Neuronal stem cell (in vitro differentiated cells): ENCODE measurements around the gene EMID1.
A peak's percentile ranks its signal among the peaks of the same experiment; 100 is the strongest.

Experiments used
- DNase-seq: peaks from one replicate; pipeline ENCODE4 v3.0.0-alpha.2; 2013; ENCODE audit warnings: low spot score
- H2AFZ ChIP-seq: one replicate; pipeline ENCODE4 v1.6.1; 2013; ENCODE audit warnings: mild to moderate bottlenecking, low read length, inconsistent platforms
- H2AK5ac ChIP-seq: 2 replicates; pipeline ENCODE4 v1.6.1; 2013; ENCODE audit warnings: low read depth, mild to moderate bottlenecking, inconsistent platforms, low read length, moderate library complexity, mixed read lengths
- H2BK120ac ChIP-seq: 2 replicates; pipeline ENCODE4 v1.6.1; 2013; ENCODE audit warnings: low read depth, mild to moderate bottlenecking, inconsistent platforms, low read length, moderate library complexity, mixed read lengths
- H2BK12ac ChIP-seq: one replicate; pipeline ENCODE4 v1.6.1; 2013; ENCODE audit warnings: low read length, inconsistent platforms
- H2BK15ac ChIP-seq: 2 replicates; pipeline ENCODE4 v1.6.1; 2013; ENCODE audit warnings: mild to moderate bottlenecking, low read length, inconsistent platforms, mixed read lengths
- H2BK5ac ChIP-seq: one replicate; pipeline ENCODE4 v1.6.1; 2013; ENCODE audit warnings: inconsistent platforms, mild to moderate bottlenecking, low read length, moderate library complexity
- H3K14ac ChIP-seq: one replicate; pipeline ENCODE4 v1.6.1; 2013; ENCODE audit warnings: low read length, inconsistent platforms
- H3K18ac ChIP-seq: 2 replicates; pipeline ENCODE4 v1.6.1; 2013; ENCODE audit warnings: low read length, inconsistent platforms
- H3K23ac ChIP-seq: 2 replicates; pipeline ENCODE4 v1.6.1; 2013; ENCODE audit warnings: low read depth, mild to moderate bottlenecking, mixed read lengths, low read length, inconsistent platforms; ENCODE audit not compliant: poor library complexity
- H3K27ac ChIP-seq: replicated peaks from 3 replicates; pipeline ENCODE4 v1.5.1; 2013; ENCODE audit warnings: low read length, inconsistent platforms
- H3K27me3 ChIP-seq, 3 experiments: 2 replicates each; pipeline ENCODE4 v1.6.1; 2013; ENCODE audit warnings: low read length in 3 of 3, mild to moderate bottlenecking in 2 of 3, inconsistent platforms in 1 of 3, low read depth in 1 of 3, mixed read lengths in 1 of 3, moderate library complexity in 1 of 3; ENCODE audit not compliant: control insufficient read depth in 3 of 3, insufficient read depth in 3 of 3
- H3K36me3 ChIP-seq, 2 donors: replicated peaks in 1 of 2; 2 replicates each; pipeline ENCODE4 v1.6.1; 2013; ENCODE audit warnings: low read length in 2 of 2; ENCODE audit not compliant: control insufficient read depth in 2 of 2, insufficient read depth in 2 of 2
- H3K4ac ChIP-seq: 2 replicates; pipeline ENCODE4 v1.6.1; 2013; ENCODE audit warnings: inconsistent platforms, mild to moderate bottlenecking, low read length, moderate library complexity
- H3K4me1 ChIP-seq, 2 donors: 1 replicate in 1 of 2; 2 replicates in 1 of 2; pipeline ENCODE4 v1.6.1; 2013; ENCODE audit warnings: low read length in 2 of 2, low read depth in 1 of 2; ENCODE audit not compliant: control insufficient read depth in 2 of 2, insufficient read depth in 1 of 2
- H3K4me2 ChIP-seq: one replicate; pipeline ENCODE4 v1.6.1; 2013; ENCODE audit warnings: mild to moderate bottlenecking, low read length, inconsistent platforms; ENCODE audit not compliant: insufficient read depth, poor library complexity, severe bottlenecking
- H3K4me3 ChIP-seq, 2 donors: 2 replicates each; pipeline ENCODE4 v1.5.1; 2013; ENCODE audit warnings: low read length in 2 of 2, mild to moderate bottlenecking in 2 of 2, inconsistent platforms in 1 of 2, moderate library complexity in 1 of 2
- H3K79me1 ChIP-seq: one replicate; pipeline ENCODE4 v1.6.1; 2013; ENCODE audit warnings: low read depth, mild to moderate bottlenecking, inconsistent platforms, low read length, moderate library complexity
- H3K9ac ChIP-seq: one replicate; pipeline ENCODE4 v1.6.1; 2013; ENCODE audit warnings: mild to moderate bottlenecking, low read depth, low read length, inconsistent platforms; ENCODE audit not compliant: poor library complexity
- H3K9me3 ChIP-seq, 2 donors: replicated peaks in 1 of 2; 2 replicates each; pipeline versions ENCODE3 to v1.6.1; 2013; ENCODE audit warnings: low read length in 2 of 2, mild to moderate bottlenecking in 2 of 2, inconsistent platforms in 1 of 2, low read depth in 1 of 2, mixed read lengths in 1 of 2, moderate library complexity in 1 of 2; ENCODE audit not compliant: control insufficient read depth in 2 of 2, insufficient read depth in 1 of 2
- H4K8ac ChIP-seq: one replicate; pipeline ENCODE4 v1.6.1; 2013; ENCODE audit warnings: low read depth, mild to moderate bottlenecking, inconsistent platforms, low read length, moderate library complexity
- H4K91ac ChIP-seq: one replicate; pipeline ENCODE4 v1.6.1; 2013; ENCODE audit warnings: low read length, low read depth, mild to moderate bottlenecking, inconsistent platforms; ENCODE audit not compliant: poor library complexity
- WGBS, 2 donors: extraction: QIAGEN DNeasy Blood & Tissue Kit; methylation state at CpG; one replicate each; pipeline ENCODE4 v1.1.7; 2013; ENCODE audit warnings: missing lambda C conversion rate in 2 of 2, mixed read lengths in 1 of 2; ENCODE audit not compliant: insufficient read length in 2 of 2, insufficient replicate concordance in 1 of 2; ENCODE audit errors: extremely low coverage in 2 of 2; 5-methylcytosine and 5-hydroxymethylcytosine counted together

Gene EMID1

DNA sequence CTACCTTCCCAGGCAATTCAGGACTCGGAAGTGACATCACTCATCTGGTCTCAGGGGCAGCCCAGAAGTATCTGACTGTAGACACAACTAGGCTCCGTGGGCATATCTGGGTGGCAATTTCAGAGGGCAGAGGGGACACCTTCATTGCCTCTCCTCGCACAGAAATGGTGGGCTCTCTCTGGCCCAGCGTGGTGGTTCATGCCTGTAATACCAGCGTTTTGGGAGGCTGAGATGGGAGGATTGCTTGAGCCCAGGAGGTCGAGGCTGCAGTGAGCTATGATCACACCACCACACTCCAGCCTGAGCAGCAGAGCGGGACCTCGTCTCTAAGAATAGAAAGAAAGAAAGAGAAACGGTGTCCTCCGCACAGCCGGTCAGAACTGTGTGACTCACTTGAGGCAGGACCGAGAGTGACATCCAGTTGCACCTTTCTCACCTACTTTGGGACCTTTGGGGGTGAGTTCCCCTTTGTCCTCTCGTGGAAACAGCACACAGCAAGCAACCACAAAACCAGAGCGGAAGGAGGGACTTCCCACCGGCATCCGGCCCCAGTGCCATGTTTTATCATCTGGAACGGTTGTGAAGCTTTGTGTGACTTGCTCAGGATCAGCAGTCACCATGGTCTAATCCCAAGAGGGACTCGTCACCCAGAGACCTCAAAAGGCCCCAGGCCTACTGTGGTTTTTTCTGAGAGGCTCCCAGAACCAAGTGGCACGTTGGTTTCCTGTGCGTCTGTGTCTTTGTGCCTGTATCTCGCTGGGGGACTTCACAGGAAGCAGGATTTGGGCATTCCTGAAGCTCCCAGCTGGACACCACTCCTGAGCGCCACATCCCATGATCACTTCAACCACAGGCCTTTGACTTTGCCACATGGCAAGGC lies 38.4 kb upstream of the EMID1 start:
- H2BK12ac ChIP-seq = no peak overlapping the region
- H2AFZ ChIP-seq = no peak overlapping the region
- H3K27me3 ChIP-seq = peaks cover 0 to 2% (median 2%) of the 10 kb centered on the region in 3 experiments
- H3K23ac ChIP-seq = no peak overlapping the region
- no peak overlapping the region for H3K4ac ChIP-seq
- H3K18ac ChIP-seq = no peak overlapping the region
- peaks cover 0 to 1% of the 10 kb centered on the region in 2 donors for H3K4me1 ChIP-seq
- DNase-seq = no peak
- H3K4me3 ChIP-seq = no peak overlapping the region
- H2AK5ac ChIP-seq = no peak overlapping the region
- no peak overlapping the region for H4K91ac ChIP-seq
- no peak overlapping the region for H2BK15ac ChIP-seq
- H2BK5ac ChIP-seq = no peak overlapping the region
- H3K79me1 ChIP-seq = no peaks in the 10 kb centered on the region
- no peak overlapping the region for H3K27ac ChIP-seq
- no peak overlapping the region for H4K8ac ChIP-seq
- no peak overlapping the region for H2BK120ac ChIP-seq
- no peak overlapping the region for H3K14ac ChIP-seq
- WGBS, 2 donors = no CpG with 5 or more reads among the region's 22 CpGs
- no peak overlapping the region for H3K9ac ChIP-seq
- H3K9me3 ChIP-seq = peaks cover 0 to 2% of the 10 kb centered on the region in 2 donors
- no peaks in the 10 kb centered on the region for H3K36me3 ChIP-seq
- H3K4me2 ChIP-seq = no peak overlapping the region

DNA sequence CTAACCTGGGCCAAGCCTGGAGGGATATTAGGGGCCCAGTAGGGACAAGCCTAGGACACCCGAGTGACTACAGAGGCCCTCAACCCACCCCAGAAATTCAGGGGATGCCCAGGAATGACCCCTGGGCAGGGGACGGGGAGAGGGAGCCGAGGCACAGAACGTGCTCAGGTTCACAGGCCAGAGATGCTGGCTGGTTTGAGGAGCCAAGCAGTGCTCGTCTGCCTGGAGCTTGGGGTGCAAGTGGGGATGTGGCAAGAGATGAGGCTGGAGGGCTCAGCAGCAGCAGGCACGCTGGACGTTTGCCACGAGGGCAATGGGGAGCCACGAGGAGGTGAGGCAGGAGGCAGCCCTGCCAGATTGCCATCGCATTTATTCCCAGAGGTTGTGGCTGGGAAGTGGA lies 34.0 kb upstream of the EMID1 start:
- peak overlapping the region; percentile 63 for H3K18ac ChIP-seq
- H3K9me3 ChIP-seq = peaks cover under 1 to 13% of the 10 kb centered on the region in 2 donors
- DNase-seq = no peak
- no peak overlapping the region for H4K91ac ChIP-seq
- no peak overlapping the region for H3K4me2 ChIP-seq
- no CpG with 5 or more reads among the region's 10 CpGs for WGBS, 2 donors
- no peak overlapping the region for H3K23ac ChIP-seq
- H2BK12ac ChIP-seq = no peak overlapping the region
- no peak overlapping the region for H4K8ac ChIP-seq
- H3K4me3 ChIP-seq = no peak overlapping the region
- H3K4me1 ChIP-seq = peaks cover 0 to 3% of the 10 kb centered on the region in 2 donors
- no peak overlapping the region for H2AFZ ChIP-seq
- H2BK15ac ChIP-seq = no peak overlapping the region
- H3K27me3 ChIP-seq = peaks cover 0 to 2% (median 0%) of the 10 kb centered on the region in 3 experiments
- H3K27ac ChIP-seq = no peak overlapping the region
- H2BK120ac ChIP-seq = no peak overlapping the region
- H3K79me1 ChIP-seq = no peaks in the 10 kb centered on the region
- H3K36me3 ChIP-seq = no peaks in the 10 kb centered on the region
- H2AK5ac ChIP-seq = no peak overlapping the region
- H3K9ac ChIP-seq = no peak overlapping the region
- H2BK5ac ChIP-seq = no peak overlapping the region
- no peak overlapping the region for H3K14ac ChIP-seq
- H3K4ac ChIP-seq = no peak overlapping the region

- Histone ChIP-seq H2AK5ac (no peak overlapping the region), H2BK5ac (no peak overlapping the region), H4K8ac (no peak overlapping the region), H3K14ac (no peak overlapping the region), H3K27me3 (peaks cover 0 to 2% (median 0%) of the 10 kb centered on the region in 3 experiments), H3K4me1 (peaks cover 0 to 3% of the 10 kb centered on the region in 2 donors), H3K27ac (no peak overlapping the region), H3K4me2 (no peak overlapping the region), H3K9me3 (peaks cover 2 to 13% of the 10 kb centered on the region in 2 donors), H3K4ac (no peak overlapping the region), H2BK12ac (no peak overlapping the region), H2AFZ (no peak overlapping the region), H4K91ac (no peak overlapping the region), H3K4me3 (no peak overlapping the region), H3K18ac (no peak overlapping the region), H3K79me1 (no peaks in the 10 kb centered on the region), H2BK120ac (no peak overlapping the region), H2BK15ac (no peak overlapping the region), H3K23ac (no peak overlapping the region), H3K36me3 (no peaks in the 10 kb centered on the region), H3K9ac (no peak overlapping the region)
- no CpG with 5 or more reads among the region's 6 CpGs for WGBS, 2 donors
- no peak for DNase-seq
These were observed 33.5 kb upstream of the EMID1 start for GRCh38 chr22:29172216-29172615.

DNA sequence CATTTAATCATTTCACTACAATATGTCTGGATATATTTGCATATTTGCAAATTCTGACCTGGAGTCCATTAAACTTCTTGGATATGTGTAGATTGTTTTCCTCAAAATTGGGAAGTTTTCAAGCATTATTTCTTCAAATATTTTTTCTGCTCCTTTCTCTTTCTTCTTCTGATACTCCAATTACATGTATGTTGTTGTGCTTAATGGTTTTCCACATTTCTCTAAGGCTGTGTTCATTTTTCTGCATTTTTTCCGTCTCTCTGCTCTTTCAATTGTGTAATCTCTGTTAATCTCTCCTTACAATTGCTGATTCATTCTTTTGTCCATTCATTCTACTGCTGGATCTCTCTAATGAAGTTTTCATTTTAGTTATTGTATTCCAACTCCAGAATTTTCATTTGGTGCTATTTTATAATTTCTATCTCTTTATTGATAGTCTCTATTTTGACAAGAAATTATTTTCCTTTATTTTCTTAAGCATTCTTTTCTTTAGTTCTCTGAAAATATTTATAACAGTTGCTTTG lies 30.3 kb upstream of the EMID1 start:
- Histone ChIP-seq H3K18ac (no peak overlapping the region), H2BK12ac (no peak overlapping the region), H2AK5ac (no peak overlapping the region), H3K36me3 (no peaks in the 10 kb centered on the region), H3K79me1 (no peaks in the 10 kb centered on the region), H3K27ac (no peak overlapping the region), H3K4me3 (no peak overlapping the region), H2AFZ (no peak overlapping the region), H4K8ac (no peak overlapping the region), H3K4ac (no peak overlapping the region), H3K27me3 (no peaks in the 10 kb centered on the region), H3K14ac (no peak overlapping the region), H2BK120ac (no peak overlapping the region), H3K9me3 (peaks cover 2 to 13% of the 10 kb centered on the region in 2 donors), H3K23ac (no peak overlapping the region), H3K9ac (no peak overlapping the region), H3K4me2 (no peak overlapping the region), H2BK5ac (no peak overlapping the region), H4K91ac (no peak overlapping the region), H3K4me1 (peaks cover 0 to 3% of the 10 kb centered on the region in 2 donors), H2BK15ac (no peak overlapping the region)
- no peak for DNase-seq
- WGBS, 2 donors = no CpG with 5 or more reads among the region's 1 CpG
